Measurements from ENCODE around the gene SF3B6. TPM values are rescaled to one million over a fixed set of nuclear protein-coding genes. Genes with fewer than 3 reads are reported as not detected.

SF3B6 gene
- total and polyA plus RNA-seq, 2 experiments from 2014 or later = 140 to 565 TPM

DNA sequence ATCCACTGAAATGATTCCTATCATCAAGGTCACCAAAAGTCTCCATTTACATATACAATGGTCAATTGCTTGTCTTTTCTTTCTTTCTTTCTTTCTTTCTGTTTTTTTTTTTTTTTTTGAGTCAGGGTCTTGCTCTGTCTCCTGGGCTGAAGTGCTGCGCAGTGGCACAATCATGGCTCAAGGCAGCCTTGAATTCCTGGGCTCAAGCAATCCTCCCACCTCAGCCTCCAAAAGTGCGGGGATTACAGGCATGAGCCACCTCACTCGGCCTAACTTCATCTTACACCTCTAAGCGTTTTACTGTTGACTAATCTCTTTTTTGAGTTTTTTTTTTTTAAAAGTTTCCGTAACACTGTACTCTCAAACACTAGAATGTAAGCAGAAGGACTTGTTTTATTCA is 867 bp downstream of the SF3B6 start (continued):
- TF ChIP-seq CTCF (conservative IDR thresholded peaks at IDR 0.05; ENCODE audit: low read depth in 2 of 2) = no peak
- no peak for TF ChIP-seq ETS1 (IDR thresholded peaks at IDR 0.05)
- no peak for TF ChIP-seq STAT1 (IDR thresholded peaks at IDR 0.05; ENCODE audit: unreplicated experiment)

GRCh38 chr2:24073816-24074215 is 2.3 kb downstream of the SF3B6 start:
- H3K27me3 Mint-ChIP-seq (ENCODE audit: insufficient read depth, low read depth, poor library complexity) = peaks cover 3% of the 10 kb centered on the region
- TF ChIP-seq EZH2 (IDR thresholded peaks at IDR 0.05; ENCODE audit: low read depth, unreplicated experiment) (no peak), CTCF (conservative IDR thresholded peaks at IDR 0.05; ENCODE audit: low read depth in 2 of 2) (no peak), POLR2AphosphoS5 (IDR thresholded peaks at IDR 0.05; ENCODE audit: low read depth) (no peak), EZH2phosphoT487 (IDR thresholded peaks at IDR 0.05; ENCODE audit: unreplicated experiment) (no peak), JUNB (IDR thresholded peaks at IDR 0.05; ENCODE audit: unreplicated experiment) (no peak), STAT1 (IDR thresholded peaks at IDR 0.05; ENCODE audit: unreplicated experiment) (no peak), CREB1 (CRISPR knock-in tag; IDR thresholded peaks at IDR 0.05; ENCODE audit: low read depth) (no peak), ZNF462 (CRISPR knock-in tag; IDR thresholded peaks at IDR 0.05) (no peak)
- TF ChIP-seq, protein P1, sequence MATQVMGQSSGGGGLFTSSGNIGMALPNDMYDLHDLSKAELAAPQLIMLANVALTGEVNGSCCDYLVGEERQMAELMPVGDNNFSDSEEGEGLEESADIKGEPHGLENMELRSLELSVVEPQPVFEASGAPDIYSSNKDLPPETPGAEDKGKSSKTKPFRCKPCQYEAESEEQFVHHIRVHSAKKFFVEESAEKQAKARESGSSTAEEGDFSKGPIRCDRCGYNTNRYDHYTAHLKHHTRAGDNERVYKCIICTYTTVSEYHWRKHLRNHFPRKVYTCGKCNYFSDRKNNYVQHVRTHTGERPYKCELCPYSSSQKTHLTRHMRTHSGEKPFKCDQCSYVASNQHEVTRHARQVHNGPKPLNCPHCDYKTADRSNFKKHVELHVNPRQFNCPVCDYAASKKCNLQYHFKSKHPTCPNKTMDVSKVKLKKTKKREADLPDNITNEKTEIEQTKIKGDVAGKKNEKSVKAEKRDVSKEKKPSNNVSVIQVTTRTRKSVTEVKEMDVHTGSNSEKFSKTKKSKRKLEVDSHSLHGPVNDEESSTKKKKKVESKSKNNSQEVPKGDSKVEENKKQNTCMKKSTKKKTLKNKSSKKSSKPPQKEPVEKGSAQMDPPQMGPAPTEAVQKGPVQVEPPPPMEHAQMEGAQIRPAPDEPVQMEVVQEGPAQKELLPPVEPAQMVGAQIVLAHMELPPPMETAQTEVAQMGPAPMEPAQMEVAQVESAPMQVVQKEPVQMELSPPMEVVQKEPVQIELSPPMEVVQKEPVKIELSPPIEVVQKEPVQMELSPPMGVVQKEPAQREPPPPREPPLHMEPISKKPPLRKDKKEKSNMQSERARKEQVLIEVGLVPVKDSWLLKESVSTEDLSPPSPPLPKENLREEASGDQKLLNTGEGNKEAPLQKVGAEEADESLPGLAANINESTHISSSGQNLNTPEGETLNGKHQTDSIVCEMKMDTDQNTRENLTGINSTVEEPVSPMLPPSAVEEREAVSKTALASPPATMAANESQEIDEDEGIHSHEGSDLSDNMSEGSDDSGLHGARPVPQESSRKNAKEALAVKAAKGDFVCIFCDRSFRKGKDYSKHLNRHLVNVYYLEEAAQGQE (IDR thresholded peaks at IDR 0.05; ENCODE audit: unreplicated experiment) = no peak

More at GRCh38 chr2:24073816-24074215, 2.3 kb downstream of the SF3B6 start:
- ATAC-seq (no peak), DNase-seq (ENCODE audit: low spot score) (no peak)
- Mint-ChIP-seq H3K36me3 (ENCODE audit: low read depth) (peaks cover 31% of the 10 kb centered on the region), H3K9me3 (no peaks in the 10 kb centered on the region), H3K4me1 (peaks cover 18% of the 10 kb centered on the region), H3K4me3 (peak overlapping the region; percentile 19; the same call in 1 of the 3 replicates), H3K27ac (no peak overlapping the region)
- H3K36me3 ChIP-seq (ENCODE audit: insufficient read depth) = peaks cover 17% of the 10 kb centered on the region
- H3K79me2 ChIP-seq (replicated peaks; ENCODE audit: insufficient read depth) = peaks cover 55% of the 10 kb centered on the region
- H3K27me3 ChIP-seq (ENCODE audit: insufficient read depth) = no peaks in the 10 kb centered on the region
- no peak overlapping the region for H3K4me2 ChIP-seq
- no peak overlapping the region for H3K27ac ChIP-seq (ENCODE audit: low read depth)
- H3K9me2 ChIP-seq (ENCODE audit: insufficient read depth) = no peaks in the 10 kb centered on the region
- peaks cover 3% of the 10 kb centered on the region; the same call in 1 of the 2 replicates for H4K20me1 ChIP-seq (replicated peaks; ENCODE audit: insufficient read depth)
- no peak overlapping the region for H2AFZ ChIP-seq
- H3F3A ChIP-seq (replicated peaks; ENCODE audit: low read depth) = peaks cover 26% of the 10 kb centered on the region
- H3K4me3 ChIP-seq = no peak overlapping the region
- H3K4me1 ChIP-seq (ENCODE audit: insufficient read depth) = peaks cover 28% of the 10 kb centered on the region
